Left lung (tissue), 10 donors: Measurements from ENCODE around the gene NT5M. TPM values are rescaled to one million over a fixed set of nuclear protein-coding genes. Genes with fewer than 3 reads are reported as not detected.

Source experiments
- ATAC-seq: fragments of 200-7000 bp; cut with Tn5 transposase; one replicate; pipeline ENCODE4 v1.9.1; 2020; ENCODE audit warnings: moderate library complexity
- DNase-seq, 4 donors: peaks; one replicate each; pipeline ENCODE4 v3.0.0-alpha.2; 2013 to 2020
- H3K27ac ChIP-seq, 2 donors: fragments of 200-600 bp; sonication (generic) in 1 of 2; one replicate each; pipeline versions ENCODE4 v1.5.0 to v1.8.0; 2020 to 2021
- H3K27me3 ChIP-seq, 2 donors: fragments of 200-600 bp; sonication (generic) in 1 of 2; one replicate each; pipeline versions ENCODE4 v1.5.0 to v1.8.0; 2020 to 2021
- H3K36me3 ChIP-seq, 2 donors: fragments of 200-600 bp; sonication (generic) in 1 of 2; one replicate each; pipeline versions ENCODE4 v1.5.0 to v1.8.0; 2020 to 2021
- H3K4me1 ChIP-seq, 2 donors: fragments of 200-600 bp; one replicate each; pipeline ENCODE4 v1.8.0; 2021
- H3K4me3 ChIP-seq, 2 donors: fragments of 200-600 bp; sonication (generic) in 1 of 2; one replicate each; pipeline versions ENCODE4 v1.5.0 to v1.8.0; 2020 to 2021; ENCODE audit warnings: mild to moderate bottlenecking in 1 of 2
- H3K9me3 ChIP-seq, 2 donors: fragments of 200-600 bp; sonication (generic) in 1 of 2; one replicate each; pipeline versions ENCODE4 v1.5.0 to v1.8.0; 2020 to 2021
- CTCF ChIP-seq, 2 donors: fragments of 200-600 bp; sonication (generic) in 1 of 2; IDR thresholded peaks; one replicate each; pipeline versions ENCODE4 v1.5.0 to v1.8.0; 2021; ENCODE audit warnings: antibody characterized with exemption in 2 of 2
- intact Hi-C, 2 donors: fragments of 100-400 bp; cut with DNase I; formaldehyde crosslinking; loops; one replicate each; pipeline versions ENCODE4 v1.11.2 to v1.14.2; 2022
- polyA plus RNA-seq, 6 donors: library from polyadenylated mRNA; unstranded; fragments of 120-200 nt; gene quantifications; one replicate each; pipeline ENCODE4 v1.2.1, GENCODE V29; 2013; ENCODE audit not compliant: insufficient read length in 6 of 6
- total RNA-seq, 2 donors: library from RNA; stranded (reverse); fragmentation: NEBNext Ultra II Directional; extraction: Animal tissue kit (Norgen Biotek cat#: 25700); gene quantifications; one replicate each; pipeline ENCODE4 v1.2.1, GENCODE V29; 2021
- donor health status: DM: no; HTN: yes; CAD: no.
- donor health status: DM: no; HTN: no; CAD: no.

NT5M gene
- total and polyA plus RNA-seq, 8 donors: 1.5 to 5.4 (median 3.8) TPM

- intact Hi-C loops: no loop called here
- H3K27me3 ChIP-seq: peaks cover 0 to 21% of the 10 kb centered on the region in 2 donors
Measured at GRCh38 chr17:17303847-17304490, 796 bp downstream of the NT5M start.

GRCh38 chr17:17304521-17304985, 1.4 kb downstream of the NT5M start:
- intact Hi-C loops: no loop called here

More at GRCh38 chr17:17303847-17304490, 796 bp downstream of the NT5M start:
- Histone ChIP-seq H3K4me1 (peaks cover 0 to 35% of the 10 kb centered on the region in 2 donors), H3K4me3 (peak overlapping the region; percentile 42 to 56), H3K36me3 (no peaks in the 10 kb centered on the region), H3K9me3 (no peaks in the 10 kb centered on the region), H3K27ac (peak overlapping the region in 1 of 2 donors; percentile 45)
- DNase-seq (no peak), ATAC-seq (no peak)
- no peak for TF ChIP-seq CTCF (IDR thresholded peaks at IDR 0.05)

GRCh38 chr17:17305281-17305801, 2.2 kb downstream of the NT5M start:
- intact Hi-C loops: no loop called here
- Histone ChIP-seq H3K27ac (no peak overlapping the region), H3K36me3 (no peaks in the 10 kb centered on the region), H3K9me3 (no peaks in the 10 kb centered on the region), H3K4me1 (peaks cover 0 to 33% of the 10 kb centered on the region in 2 donors), H3K4me3 (no peak overlapping the region), H3K27me3 (peaks cover 0 to 20% of the 10 kb centered on the region in 2 donors)
- DNase-seq (peak in 2 of 4 donors; percentile 5 to 39), ATAC-seq (peak; percentile 8)
- no peak for TF ChIP-seq CTCF (IDR thresholded peaks at IDR 0.05)

More at GRCh38 chr17:17304521-17304985, 1.4 kb downstream of the NT5M start:
- Histone ChIP-seq H3K27ac (no peak overlapping the region), H3K9me3 (no peaks in the 10 kb centered on the region), H3K4me3 (no peak overlapping the region), H3K27me3 (peaks cover 0 to 21% of the 10 kb centered on the region in 2 donors), H3K4me1 (peaks cover 0 to 35% of the 10 kb centered on the region in 2 donors), H3K36me3 (no peaks in the 10 kb centered on the region)
- no peak for ATAC-seq
- no peak for TF ChIP-seq CTCF (IDR thresholded peaks at IDR 0.05)
- DNase-seq: no peak

DNA sequence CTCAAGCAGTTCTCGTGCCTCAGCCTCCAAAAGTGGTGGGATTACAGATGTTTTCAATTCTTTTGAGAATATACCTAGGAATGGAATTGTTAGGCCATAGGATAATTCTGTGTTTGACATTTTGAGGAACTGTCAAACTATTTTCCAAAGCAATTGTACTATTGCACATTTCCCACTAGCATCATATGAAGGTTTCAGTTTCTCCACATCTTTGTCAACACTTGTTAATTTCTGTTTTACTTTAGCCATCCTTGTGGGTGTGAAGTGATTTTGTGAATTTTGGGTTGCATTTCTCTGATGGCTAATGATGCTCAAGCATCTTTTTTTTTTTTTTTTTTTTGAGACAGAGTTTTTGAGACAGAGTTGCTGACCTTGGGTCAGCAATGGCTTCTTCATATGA, 6.2 kb downstream of the NT5M start:
- peaks cover 0 to under 1% of the 10 kb centered on the region in 2 donors for H3K27me3 ChIP-seq
- H3K4me3 ChIP-seq: no peak overlapping the region
- H3K27ac ChIP-seq: no peak overlapping the region
- peaks cover 0 to 15% of the 10 kb centered on the region in 2 donors for H3K4me1 ChIP-seq
- intact Hi-C loops: no loop called here
- DNase-seq: no peak
- no peaks in the 10 kb centered on the region for H3K9me3 ChIP-seq
- TF ChIP-seq CTCF (IDR thresholded peaks at IDR 0.05): no peak
- no peak for ATAC-seq
- H3K36me3 ChIP-seq: no peaks in the 10 kb centered on the region

DNA sequence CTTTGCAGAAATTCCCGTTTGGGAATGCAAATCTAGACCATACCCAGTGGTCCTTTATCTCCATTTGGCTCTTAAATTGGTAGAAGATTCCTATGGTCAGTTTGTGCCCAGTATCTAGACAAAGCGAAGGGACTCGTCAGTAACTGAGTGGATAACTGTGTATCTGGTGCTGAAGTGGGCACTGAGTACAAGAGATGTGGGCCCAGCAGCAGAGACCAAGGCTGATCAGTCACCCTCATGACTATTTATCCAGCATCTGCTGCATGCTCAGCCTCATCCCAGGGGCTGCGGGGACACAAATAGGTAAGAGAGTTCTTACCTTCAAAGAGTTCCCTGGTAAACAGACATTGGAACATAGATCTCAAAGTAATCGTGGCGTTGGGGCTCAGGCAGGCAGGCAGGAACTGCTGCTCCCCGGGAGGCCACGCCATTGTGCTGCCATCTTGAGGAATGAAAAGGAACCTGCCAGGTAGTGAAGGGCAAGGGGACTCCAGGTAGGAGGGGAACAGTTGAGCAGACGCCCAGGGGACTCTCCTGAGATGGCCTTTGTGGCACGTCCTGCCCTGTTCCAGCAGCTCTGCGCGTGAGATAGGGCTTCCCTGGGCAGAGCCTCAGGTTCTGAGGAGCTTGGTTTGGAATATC, 10.3 kb downstream of the NT5M start:
- Histone ChIP-seq H3K9me3 (no peaks in the 10 kb centered on the region), H3K27me3 (no peaks in the 10 kb centered on the region), H3K4me3 (no peak overlapping the region), H3K36me3 (no peaks in the 10 kb centered on the region), H3K4me1 (no peaks in the 10 kb centered on the region), H3K27ac (no peak overlapping the region)
- peak; percentile 43 to 52 for TF ChIP-seq CTCF (IDR thresholded peaks at IDR 0.05)
- peak; percentile 95 for ATAC-seq
- DNase-seq: peak in 3 of 4 donors; percentile 47 to 76 (median 65)
- intact Hi-C loops: no loop called here
